Measurements from ENCODE around the gene FURIN. TPM values are rescaled to one million over a fixed set of nuclear protein-coding genes. Genes with fewer than 3 reads are reported as not detected.
"Not testable (repeated sequence)": the region's sequence is repeated elsewhere in the genome, so short reads cannot be mapped to it uniquely, and the experiment has no call there.

FURIN gene
- total and polyA plus RNA-seq, 4 donors: 13.2 to 27.0 (median 24.3) TPM

DNA sequence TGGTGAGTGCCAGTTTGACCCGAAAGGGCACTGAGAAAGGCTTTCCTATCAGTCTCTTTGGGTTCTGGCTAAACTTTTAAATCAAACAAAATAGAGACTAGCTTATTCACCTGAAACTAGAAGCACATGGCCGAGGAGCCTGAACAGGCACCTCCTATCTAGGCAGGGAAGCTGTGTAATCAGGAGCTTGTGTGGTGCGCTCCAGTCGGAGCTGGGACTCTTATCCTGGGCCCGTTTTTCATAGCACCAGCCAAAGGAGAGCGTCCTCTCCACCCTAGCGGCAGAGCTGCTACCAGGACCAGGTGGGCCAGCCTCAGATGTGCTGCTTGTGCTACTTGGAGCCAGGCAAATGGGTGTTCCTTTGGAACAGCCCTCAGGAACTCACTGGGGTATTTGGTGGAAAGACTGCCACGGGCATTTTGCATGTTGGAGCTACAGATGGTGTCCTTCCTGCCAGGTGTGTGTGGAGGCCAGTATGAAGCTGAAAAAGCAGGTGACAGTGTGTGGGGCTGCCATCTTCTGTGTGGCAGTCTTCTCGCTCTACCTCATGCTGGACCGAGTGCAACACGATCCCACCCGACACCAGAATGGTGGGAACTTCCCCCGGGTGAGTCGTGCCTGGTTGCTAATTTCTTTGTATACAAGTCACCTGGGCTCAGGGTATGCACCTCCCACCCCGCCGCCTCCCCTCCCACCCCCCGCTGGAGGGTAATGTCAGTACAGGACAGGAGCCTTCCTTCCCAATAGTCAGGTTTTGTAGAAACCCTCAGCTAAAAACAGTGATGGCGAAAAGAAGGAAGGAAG lies 35.5 kb downstream of the FURIN start:
- H3K27ac ChIP-seq (ENCODE audit: low read depth, low read length): peak overlapping the region; percentile 95
- H3K27me3 ChIP-seq (ENCODE audit: control insufficient read depth, insufficient read depth, low read length): no peaks in the 10 kb centered on the region
- peak in 2 of 6 donors; percentile 18 to 32 for DNase-seq (ENCODE audit: low read depth in 4 of 6, low spot score in 6 of 6)
- peak overlapping the region; percentile 75 for H3K4me3 ChIP-seq (ENCODE audit: low read depth, low read length)
- H3K36me3 ChIP-seq (ENCODE audit: control insufficient read depth, insufficient read depth, low read length): peaks cover 42% of the 10 kb centered on the region
- no peaks in the 10 kb centered on the region for H3K9me3 ChIP-seq (ENCODE audit: control insufficient read depth, insufficient read depth, low read length)
- peaks cover 51% of the 10 kb centered on the region for H3K4me1 ChIP-seq (ENCODE audit: control insufficient read depth, insufficient read depth, low read length)
- 34% methylated on average over 12 of the region's 18 CpGs for WGBS (ENCODE audit: insufficient coverage)

DNA sequence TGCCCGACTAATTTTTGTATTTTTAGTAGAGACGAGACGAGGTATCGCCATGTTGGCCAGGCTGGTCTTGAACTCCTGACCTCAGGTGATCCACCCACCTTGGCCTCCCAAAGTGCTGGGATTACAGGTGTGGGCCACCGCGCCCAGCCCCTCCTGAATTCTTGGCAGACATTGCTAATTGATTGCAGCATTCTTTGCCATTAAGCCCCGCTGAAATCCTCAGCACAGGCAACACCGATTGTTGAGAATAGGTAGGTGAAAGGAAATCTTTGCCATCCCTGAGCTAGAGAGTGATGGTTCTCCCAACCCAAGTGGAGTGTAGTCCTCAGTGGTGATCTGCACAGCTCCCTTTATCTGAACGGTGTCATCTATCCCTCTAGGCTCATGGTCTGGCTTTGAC lies 36.4 kb downstream of the FURIN start:
- no peak for DNase-seq (ENCODE audit: low read depth in 4 of 6, low spot score in 6 of 6)
- no peaks in the 10 kb centered on the region for H3K27me3 ChIP-seq (ENCODE audit: control insufficient read depth, insufficient read depth, low read length)
- H3K9me3 ChIP-seq (ENCODE audit: control insufficient read depth, insufficient read depth, low read length): no peaks in the 10 kb centered on the region
- H3K4me3 ChIP-seq (ENCODE audit: low read depth, low read length): no peak overlapping the region
- 97% methylated on average over 9 of the region's 9 CpGs for WGBS (ENCODE audit: insufficient coverage)
- peaks cover 50% of the 10 kb centered on the region for H3K36me3 ChIP-seq (ENCODE audit: control insufficient read depth, insufficient read depth, low read length)
- H3K27ac ChIP-seq (ENCODE audit: low read depth, low read length): peak overlapping the region; percentile 67
- H3K4me1 ChIP-seq (ENCODE audit: control insufficient read depth, insufficient read depth, low read length): peaks cover 51% of the 10 kb centered on the region

DNA sequence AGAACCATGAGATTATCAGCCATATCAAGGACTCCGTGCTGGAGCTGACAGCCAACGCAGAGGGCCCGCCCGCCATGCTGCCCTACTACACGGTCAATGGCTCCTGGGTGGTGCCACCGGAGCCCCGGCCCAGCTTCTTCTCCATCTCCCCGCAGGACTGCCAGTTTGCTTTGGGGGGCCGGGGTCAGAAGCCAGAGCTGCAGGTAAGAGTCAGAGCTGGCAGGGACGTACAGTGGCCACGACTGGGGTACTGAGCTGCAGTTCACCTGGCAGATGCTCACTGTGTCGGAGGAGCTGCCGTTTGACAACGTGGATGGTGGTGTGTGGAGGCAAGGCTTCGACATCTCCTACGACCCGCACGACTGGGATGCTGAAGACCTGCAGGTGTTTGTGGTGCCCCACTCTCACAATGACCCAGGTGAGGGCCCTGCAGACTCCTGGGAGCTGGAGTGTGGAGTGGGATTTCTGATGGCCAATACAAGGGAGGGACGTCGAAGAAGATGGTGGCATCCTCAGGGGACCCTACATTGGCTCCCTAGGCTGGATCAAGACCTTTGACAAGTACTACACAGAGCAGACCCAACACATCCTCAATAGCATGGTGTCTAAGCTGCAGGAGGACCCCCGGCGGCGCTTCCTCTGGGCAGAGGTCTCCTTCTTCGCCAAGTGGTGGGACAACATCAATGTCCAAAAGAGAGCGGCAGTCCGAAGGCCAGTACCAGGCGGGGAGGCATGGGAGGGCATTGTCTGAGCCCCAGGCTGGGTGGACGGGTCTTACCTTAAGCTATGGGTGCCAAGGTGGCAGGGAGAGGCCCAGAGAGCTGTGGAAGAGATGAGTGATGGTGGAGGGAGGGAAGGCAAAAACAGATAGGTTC lies 37.2 kb downstream of the FURIN start:
- peaks cover 58% of the 10 kb centered on the region for H3K36me3 ChIP-seq (ENCODE audit: control insufficient read depth, insufficient read depth, low read length)
- no peak for DNase-seq (ENCODE audit: low read depth in 4 of 6, low spot score in 6 of 6)
- H3K27ac ChIP-seq (ENCODE audit: low read depth, low read length): peak overlapping the region; percentile 67
- H3K4me1 ChIP-seq (ENCODE audit: control insufficient read depth, insufficient read depth, low read length): peaks cover 51% of the 10 kb centered on the region
- no peaks in the 10 kb centered on the region for H3K27me3 ChIP-seq (ENCODE audit: control insufficient read depth, insufficient read depth, low read length)
- H3K4me3 ChIP-seq (ENCODE audit: low read depth, low read length): no peak overlapping the region
- H3K9me3 ChIP-seq (ENCODE audit: control insufficient read depth, insufficient read depth, low read length): no peaks in the 10 kb centered on the region
- WGBS (ENCODE audit: insufficient coverage): 97% methylated on average over 23 of the region's 28 CpGs

DNA sequence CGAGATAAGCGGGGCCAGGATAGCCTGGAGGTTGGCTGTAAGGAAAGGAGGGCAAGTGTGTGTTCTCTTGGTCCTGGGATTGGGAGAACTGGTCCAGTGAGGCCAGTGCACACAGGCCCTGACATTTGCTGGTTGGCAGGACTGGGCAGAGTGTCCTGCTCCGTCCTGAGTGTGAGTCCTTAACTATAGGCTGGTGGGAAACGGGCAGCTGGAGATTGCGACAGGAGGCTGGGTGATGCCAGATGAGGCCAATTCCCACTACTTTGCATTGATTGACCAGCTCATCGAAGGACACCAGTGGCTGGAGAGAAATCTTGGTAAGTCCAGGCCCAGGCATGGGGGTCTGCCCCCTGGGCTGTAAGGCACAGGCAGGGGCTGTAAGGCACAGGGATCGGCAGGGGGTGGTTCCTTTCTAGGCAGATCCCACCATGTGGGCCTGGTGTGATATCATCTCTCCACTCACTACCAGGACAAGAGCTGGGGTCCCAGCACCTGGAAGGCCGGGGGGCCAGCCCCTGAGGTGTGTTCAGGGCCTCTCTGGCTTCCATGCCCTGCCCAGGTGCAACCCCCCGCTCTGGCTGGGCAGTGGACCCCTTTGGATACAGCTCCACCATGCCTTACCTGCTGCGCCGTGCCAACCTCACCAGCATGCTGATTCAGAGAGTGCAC lies 37.9 kb downstream of the FURIN start:
- H3K4me3 ChIP-seq (ENCODE audit: low read depth, low read length): no peak overlapping the region
- peaks cover 51% of the 10 kb centered on the region for H3K4me1 ChIP-seq (ENCODE audit: control insufficient read depth, insufficient read depth, low read length)
- DNase-seq (ENCODE audit: low read depth in 4 of 6, low spot score in 6 of 6): no peak
- peaks cover 66% of the 10 kb centered on the region for H3K36me3 ChIP-seq (ENCODE audit: control insufficient read depth, insufficient read depth, low read length)
- H3K9me3 ChIP-seq (ENCODE audit: control insufficient read depth, insufficient read depth, low read length): no peaks in the 10 kb centered on the region
- H3K27ac ChIP-seq (ENCODE audit: low read depth, low read length): no peak overlapping the region
- whole genome bisulfite sequencing (ENCODE audit: insufficient coverage): 95% methylated on average over 11 of the region's 11 CpGs
- no peaks in the 10 kb centered on the region for H3K27me3 ChIP-seq (ENCODE audit: control insufficient read depth, insufficient read depth, low read length)

DNA sequence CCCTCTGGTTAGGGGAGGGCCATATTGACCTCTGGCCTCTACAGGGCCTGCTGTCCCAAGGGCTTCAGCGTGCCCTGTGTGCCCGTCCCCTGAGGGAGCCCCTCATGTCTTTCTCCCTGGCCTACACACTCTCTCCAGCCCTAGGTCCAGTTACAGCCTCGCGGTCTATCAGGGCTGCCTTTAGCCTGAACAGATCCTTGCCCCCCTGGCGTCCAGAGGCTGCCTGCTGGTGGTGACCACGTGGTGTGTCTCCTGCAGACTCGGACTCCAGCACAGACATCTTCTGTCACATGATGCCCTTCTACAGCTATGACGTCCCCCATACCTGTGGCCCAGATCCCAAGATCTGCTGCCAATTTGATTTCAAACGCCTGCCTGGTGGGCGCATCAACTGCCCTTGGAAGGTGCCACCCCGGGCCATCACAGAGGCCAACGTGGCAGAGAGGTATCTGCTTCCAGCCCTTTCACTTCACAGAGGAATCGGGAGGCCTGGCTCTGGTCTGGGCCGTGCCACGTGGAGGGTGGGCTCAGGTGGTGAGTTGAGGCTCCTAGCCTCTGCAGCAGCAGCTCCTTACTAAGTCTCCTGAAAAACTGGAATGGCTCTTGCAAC lies 38.8 kb downstream of the FURIN start:
- DNase-seq (ENCODE audit: low read depth in 4 of 6, low spot score in 6 of 6): no peak
- Histone ChIP-seq H3K9me3 (ENCODE audit: control insufficient read depth, insufficient read depth, low read length) (no peaks in the 10 kb centered on the region), H3K27ac (ENCODE audit: low read depth, low read length) (peak overlapping the region; percentile 83), H3K4me1 (ENCODE audit: control insufficient read depth, insufficient read depth, low read length) (peaks cover 45% of the 10 kb centered on the region), H3K36me3 (ENCODE audit: control insufficient read depth, insufficient read depth, low read length) (peaks cover 74% of the 10 kb centered on the region), H3K27me3 (ENCODE audit: control insufficient read depth, insufficient read depth, low read length) (no peaks in the 10 kb centered on the region), H3K4me3 (ENCODE audit: low read depth, low read length) (no peak overlapping the region)
- 84% methylated on average over 11 of the region's 15 CpGs for WGBS (ENCODE audit: insufficient coverage)

DNA sequence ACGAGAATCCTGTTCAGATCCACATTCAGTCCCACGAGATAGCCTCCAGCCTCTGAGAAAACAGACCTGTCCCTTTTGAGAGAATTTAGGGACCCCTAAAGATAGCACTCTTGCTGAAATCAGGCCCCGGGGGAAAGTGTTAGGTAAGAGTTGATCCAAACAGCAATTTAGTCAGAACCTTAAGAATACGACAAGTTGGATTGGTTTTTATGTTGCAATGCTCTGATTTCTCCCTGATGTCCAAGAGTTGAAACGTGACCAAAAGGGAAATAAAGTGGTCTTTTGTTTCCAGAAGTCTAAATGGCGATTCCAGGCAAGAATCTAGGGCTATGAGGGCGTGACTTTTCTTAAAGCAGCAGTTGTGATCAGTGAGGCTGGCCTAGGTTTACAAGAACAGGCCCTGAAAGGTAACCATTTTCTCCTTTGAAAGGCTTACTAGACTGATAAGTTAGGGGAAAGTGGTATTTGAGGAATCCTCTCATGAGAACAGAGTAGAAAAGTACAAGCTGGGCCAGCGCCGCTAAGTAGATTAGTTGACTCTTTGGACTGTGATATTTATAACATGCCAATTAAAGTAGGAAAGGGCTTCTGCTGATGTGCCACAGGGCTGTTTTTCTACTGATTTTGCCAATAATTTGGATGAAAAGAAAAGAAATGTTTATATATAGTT lies 39.6 kb downstream of the FURIN start:
- H3K27ac ChIP-seq (ENCODE audit: low read depth, low read length): peak overlapping the region; percentile 83
- H3K9me3 ChIP-seq (ENCODE audit: control insufficient read depth, insufficient read depth, low read length): no peaks in the 10 kb centered on the region
- H3K36me3 ChIP-seq (ENCODE audit: control insufficient read depth, insufficient read depth, low read length): peaks cover 82% of the 10 kb centered on the region
- WGBS (ENCODE audit: insufficient coverage): 84% methylated on average over 9 of the region's 9 CpGs
- H3K4me3 ChIP-seq (ENCODE audit: low read depth, low read length): no peak overlapping the region
- DNase-seq (ENCODE audit: low read depth in 4 of 6, low spot score in 6 of 6): no peak
- no peaks in the 10 kb centered on the region for H3K27me3 ChIP-seq (ENCODE audit: control insufficient read depth, insufficient read depth, low read length)
- H3K4me1 ChIP-seq (ENCODE audit: control insufficient read depth, insufficient read depth, low read length): peaks cover 43% of the 10 kb centered on the region

DNA sequence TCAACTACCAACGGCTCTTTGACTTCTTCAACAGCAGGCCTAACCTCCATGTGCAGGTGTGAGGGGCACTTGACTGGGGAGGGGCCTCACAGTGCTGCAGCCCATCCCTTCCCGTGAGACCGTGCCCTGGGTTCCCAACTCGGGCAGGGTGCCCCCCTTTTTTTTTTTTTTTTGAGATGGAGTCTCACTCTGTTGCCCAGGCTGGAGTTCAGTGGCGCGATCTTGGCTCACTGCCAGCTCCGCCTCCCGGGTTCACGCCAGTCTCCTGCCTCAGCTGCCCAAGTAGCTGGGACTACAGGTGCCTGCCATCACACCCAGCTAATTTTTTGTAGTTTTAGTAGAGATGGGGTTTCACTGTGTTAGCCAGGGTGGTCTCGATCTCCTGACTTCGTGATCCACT lies 41.1 kb downstream of the FURIN start:
- Histone ChIP-seq H3K36me3 (ENCODE audit: control insufficient read depth, insufficient read depth, low read length) (peaks cover 96% of the 10 kb centered on the region), H3K4me1 (ENCODE audit: control insufficient read depth, insufficient read depth, low read length) (peaks cover 31% of the 10 kb centered on the region)
- not testable (repeated sequence) for DNase-seq (ENCODE audit: low read depth in 4 of 6, low spot score in 6 of 6); H3K27ac ChIP-seq (ENCODE audit: low read depth, low read length); H3K9me3 ChIP-seq (ENCODE audit: control insufficient read depth, insufficient read depth, low read length); H3K27me3 ChIP-seq (ENCODE audit: control insufficient read depth, insufficient read depth, low read length); H3K4me3 ChIP-seq (ENCODE audit: low read depth, low read length)
- 79% methylated on average over 8 of the region's 11 CpGs for whole genome bisulfite sequencing (ENCODE audit: insufficient coverage)

DNA sequence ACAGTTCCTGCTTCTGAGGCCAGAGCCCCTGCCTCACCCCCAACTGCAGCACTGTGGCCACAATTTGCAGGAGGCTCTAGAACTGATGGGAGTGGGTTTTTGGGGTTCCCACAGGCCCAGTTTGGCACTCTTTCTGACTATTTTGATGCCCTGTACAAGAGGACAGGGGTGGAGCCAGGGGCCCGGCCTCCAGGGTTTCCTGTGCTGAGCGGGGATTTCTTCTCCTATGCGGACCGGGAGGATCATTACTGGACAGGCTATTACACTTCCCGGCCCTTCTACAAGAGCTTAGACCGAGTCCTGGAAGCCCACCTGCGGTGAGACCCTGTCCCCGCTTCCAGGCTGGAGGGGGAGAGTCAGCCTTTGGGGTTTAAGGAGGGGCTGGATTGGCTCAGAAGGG lies 41.6 kb downstream of the FURIN start:
- Histone ChIP-seq H3K4me3 (ENCODE audit: low read depth, low read length) (no peak overlapping the region), H3K9me3 (ENCODE audit: control insufficient read depth, insufficient read depth, low read length) (no peaks in the 10 kb centered on the region), H3K36me3 (ENCODE audit: control insufficient read depth, insufficient read depth, low read length) (peaks cover 96% of the 10 kb centered on the region), H3K27ac (ENCODE audit: low read depth, low read length) (no peak overlapping the region), H3K4me1 (ENCODE audit: control insufficient read depth, insufficient read depth, low read length) (peaks cover 25% of the 10 kb centered on the region), H3K27me3 (ENCODE audit: control insufficient read depth, insufficient read depth, low read length) (no peaks in the 10 kb centered on the region)
- no peak for DNase-seq (ENCODE audit: low read depth in 4 of 6, low spot score in 6 of 6)
- 90% methylated on average over 8 of the region's 8 CpGs for WGBS (ENCODE audit: insufficient coverage)
